ENCODE measurements around the gene ITGA7.

- TF ChIP-seq RAD21 (conservative IDR thresholded peaks at IDR 0.05): no peak
- no peak for TF ChIP-seq CTCF (IDR thresholded peaks at IDR 0.05; ENCODE audit: poor library complexity, severe bottlenecking)
- no peak for TF ChIP-seq MXI1 (conservative IDR thresholded peaks at IDR 0.05; ENCODE audit: poor library complexity, severe bottlenecking)
- TF ChIP-seq EZH2 (IDR thresholded peaks at IDR 0.05; ENCODE audit: borderline replicate concordance, insufficient read depth, low read length, poor library complexity, severe bottlenecking): no peak
- no peak for TF ChIP-seq REST (IDR thresholded peaks at IDR 0.05; ENCODE audit: borderline replicate concordance)
- TF ChIP-seq SMC3 (conservative IDR thresholded peaks at IDR 0.05; ENCODE audit: poor library complexity): no peak
- no peak for TF ChIP-seq POLR2AphosphoS5 (IDR thresholded peaks at IDR 0.05)
- TF ChIP-seq EP300 (conservative IDR thresholded peaks at IDR 0.05; ENCODE audit: poor library complexity, severe bottlenecking): no peak
- no peak for TF ChIP-seq TAF1 (IDR thresholded peaks at IDR 0.05; ENCODE audit: low read depth)
These were observed 10.3 kb upstream of the ITGA7 start for GRCh38 chr12:55718015-55718414.

Data from neural cell (in vitro differentiated cells).